ENCODE measurements around the gene ARFGEF3. TPM values are rescaled to one million over a fixed set of nuclear protein-coding genes. Genes with fewer than 3 reads are reported as not detected.

ARFGEF3 gene
- polyA plus RNA-seq, 1 donor from 2014 or later: not detected

DNA sequence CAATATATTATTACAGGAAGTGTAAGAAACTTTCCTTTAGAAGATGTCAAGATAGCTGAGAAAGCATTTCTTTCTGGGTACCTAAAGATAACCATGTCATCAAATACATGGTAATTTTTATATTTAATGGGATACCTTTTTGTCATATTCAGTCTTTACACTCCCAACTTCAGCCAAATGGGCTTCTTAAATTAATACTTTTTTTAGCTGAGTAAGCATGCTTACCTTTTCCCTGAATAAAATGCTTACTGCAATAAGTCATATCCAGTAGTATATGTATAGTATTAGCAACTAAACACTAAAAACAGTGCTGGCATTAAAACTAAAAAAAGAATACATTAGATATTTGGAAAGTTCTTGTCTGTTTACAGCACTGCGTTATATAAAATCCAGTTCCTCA, 74.0 kb downstream of the ARFGEF3 start:
- Mint-ChIP-seq H3K27ac (no peak overlapping the region), H3K4me3 (no peak overlapping the region), H3K27me3 (peaks cover 7% of the 10 kb centered on the region), H3K36me3 (no peaks in the 10 kb centered on the region), H3K4me1 (peaks cover 0 to 7% (median 2%) of the 10 kb centered on the region in 3 donors), H3K9me3 (no peaks in the 10 kb centered on the region)

DNA sequence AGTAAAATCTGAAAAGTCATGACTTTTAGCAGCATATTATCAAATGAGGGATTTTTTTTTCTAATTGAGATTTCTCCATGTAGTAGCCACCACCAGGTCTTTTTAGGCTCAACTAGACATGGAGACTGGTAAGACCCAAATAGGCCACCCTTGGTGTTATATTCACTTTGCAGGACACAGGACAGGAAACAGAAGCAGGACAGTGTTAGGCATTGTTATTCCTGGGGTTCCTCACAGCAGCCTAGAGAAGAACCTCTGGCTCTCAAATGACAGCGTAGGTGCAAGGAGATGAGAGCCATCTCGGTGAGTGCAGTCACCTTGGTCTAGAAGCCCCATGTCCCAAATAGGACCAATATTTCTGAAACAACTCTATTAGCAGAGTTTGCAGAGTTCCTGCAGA, 75.7 kb downstream of the ARFGEF3 start:
- no peaks in the 10 kb centered on the region for H3K36me3 Mint-ChIP-seq
- no peak overlapping the region for H3K4me3 Mint-ChIP-seq
- no peaks in the 10 kb centered on the region for H3K4me1 Mint-ChIP-seq
- H3K9me3 Mint-ChIP-seq: no peaks in the 10 kb centered on the region
- H3K27ac Mint-ChIP-seq: no peak overlapping the region
- peaks cover 7% of the 10 kb centered on the region for H3K27me3 Mint-ChIP-seq

DNA sequence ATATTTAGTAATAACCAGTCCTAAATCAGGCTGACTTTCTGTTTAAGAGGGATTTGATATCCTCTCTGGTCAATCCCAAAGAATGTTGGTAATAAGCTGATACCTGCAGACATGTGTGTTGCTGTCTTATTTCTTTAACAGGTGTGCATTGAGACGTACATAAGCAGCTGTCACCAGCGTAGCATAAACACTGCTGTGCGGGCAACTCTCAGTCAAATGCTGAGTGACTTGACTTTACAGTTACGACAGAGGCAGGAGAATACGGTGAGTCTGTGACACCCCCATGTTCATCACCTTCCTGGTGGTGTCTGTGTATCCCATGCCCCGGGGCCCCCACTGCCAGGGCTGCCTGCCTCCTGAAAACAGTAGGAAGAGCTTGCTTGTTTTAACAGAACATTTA, 76.6 kb downstream of the ARFGEF3 start:
- no peaks in the 10 kb centered on the region for H3K36me3 Mint-ChIP-seq
- peaks cover 12% of the 10 kb centered on the region for H3K27me3 Mint-ChIP-seq
- H3K9me3 Mint-ChIP-seq: peaks cover 0 to 1% (median 0%) of the 10 kb centered on the region in 3 donors
- no peaks in the 10 kb centered on the region for H3K4me1 Mint-ChIP-seq
- H3K27ac Mint-ChIP-seq: no peak overlapping the region
- H3K4me3 Mint-ChIP-seq: no peak overlapping the region

DNA sequence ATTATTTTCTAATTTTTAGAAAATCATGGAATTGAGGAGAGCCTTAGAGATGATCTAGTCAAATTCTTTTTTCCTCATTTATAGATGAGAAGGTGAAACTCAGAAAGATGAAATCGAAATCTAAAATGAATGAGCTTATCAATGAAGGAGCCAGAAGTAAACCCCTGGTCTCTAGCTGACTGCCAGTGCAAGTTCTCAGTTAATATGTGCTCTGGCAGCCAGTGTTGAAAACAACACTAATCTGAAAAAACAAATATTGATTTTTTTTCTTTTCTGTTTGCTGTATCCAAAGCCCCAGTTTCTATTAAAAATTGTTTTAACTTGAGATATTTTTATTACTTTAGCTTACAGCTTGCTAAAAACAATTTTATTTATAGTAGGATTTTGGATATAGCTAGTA, 78.0 kb downstream of the ARFGEF3 start:
- Mint-ChIP-seq H3K27me3 (peaks cover 12% of the 10 kb centered on the region), H3K27ac (no peak overlapping the region), H3K4me1 (no peaks in the 10 kb centered on the region), H3K4me3 (no peak overlapping the region), H3K9me3 (peaks cover 0 to 1% (median 0%) of the 10 kb centered on the region in 3 donors), H3K36me3 (no peaks in the 10 kb centered on the region)

DNA sequence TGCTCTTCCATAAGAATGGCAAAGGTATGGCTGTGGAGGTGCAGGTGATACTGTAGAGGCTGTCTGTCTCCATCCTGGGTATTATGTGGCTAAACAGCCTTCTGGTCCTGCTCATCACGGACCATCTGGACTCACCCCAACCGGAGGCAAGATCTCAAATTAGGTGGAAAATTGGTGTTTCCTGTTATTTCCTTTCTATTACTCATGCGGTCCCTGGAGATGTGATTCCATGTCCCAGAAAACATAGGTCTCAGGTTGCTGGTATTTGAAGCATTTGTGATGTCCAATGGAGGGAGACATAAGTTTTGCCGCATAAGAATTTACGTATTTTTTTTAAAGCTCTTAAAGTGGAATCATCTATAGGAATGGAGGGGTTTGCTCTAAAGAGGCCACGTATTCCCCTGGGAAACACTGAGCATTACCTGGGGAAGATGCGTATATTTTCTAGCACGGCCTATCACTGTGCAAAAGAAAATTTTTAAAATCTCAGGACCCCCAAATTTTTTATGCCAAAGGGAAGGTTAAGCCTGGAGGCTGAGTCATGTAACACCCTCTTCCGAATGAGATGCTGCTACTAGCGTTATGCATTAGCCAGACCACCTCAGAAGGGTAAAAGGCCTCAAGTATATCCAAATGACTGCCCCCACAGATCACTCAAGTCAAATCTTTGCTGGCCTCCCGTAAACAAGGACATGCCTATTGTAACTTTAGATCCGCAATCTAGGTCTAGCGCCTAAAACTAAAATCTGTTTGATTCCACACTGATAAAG, 78.9 kb downstream of the ARFGEF3 start:
- H3K4me1 Mint-ChIP-seq: no peaks in the 10 kb centered on the region
- H3K36me3 Mint-ChIP-seq: no peaks in the 10 kb centered on the region
- H3K4me3 Mint-ChIP-seq: no peak overlapping the region
- H3K9me3 Mint-ChIP-seq: peaks cover 0 to 1% (median 0%) of the 10 kb centered on the region in 3 donors
- H3K27me3 Mint-ChIP-seq: peaks cover 12% of the 10 kb centered on the region
- H3K27ac Mint-ChIP-seq: no peak overlapping the region

DNA sequence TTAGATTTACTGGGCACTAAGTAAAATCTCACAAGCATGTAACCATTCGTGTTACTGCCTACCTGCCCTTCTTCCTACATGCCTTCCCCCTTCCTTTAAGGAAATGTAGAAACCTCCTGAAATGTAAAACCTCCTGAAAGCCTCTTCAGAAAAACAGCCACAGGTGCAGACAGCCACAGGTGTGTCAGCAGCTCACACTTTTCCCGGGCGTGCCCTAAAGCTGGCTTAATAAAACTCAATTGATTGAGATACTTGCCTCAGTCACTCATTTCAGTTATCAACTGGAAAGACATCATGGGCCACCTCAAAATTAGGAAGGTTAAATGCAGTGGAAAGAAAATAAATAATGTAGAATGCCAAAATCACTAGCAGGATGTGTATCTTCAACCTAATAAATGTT, 79.6 kb downstream of the ARFGEF3 start:
- no peak overlapping the region for H3K27ac Mint-ChIP-seq
- peaks cover 0 to 1% (median 0%) of the 10 kb centered on the region in 3 donors for H3K9me3 Mint-ChIP-seq
- H3K36me3 Mint-ChIP-seq: no peaks in the 10 kb centered on the region
- H3K4me1 Mint-ChIP-seq: no peaks in the 10 kb centered on the region
- H3K27me3 Mint-ChIP-seq: peaks cover 12% of the 10 kb centered on the region
- no peak overlapping the region for H3K4me3 Mint-ChIP-seq

DNA sequence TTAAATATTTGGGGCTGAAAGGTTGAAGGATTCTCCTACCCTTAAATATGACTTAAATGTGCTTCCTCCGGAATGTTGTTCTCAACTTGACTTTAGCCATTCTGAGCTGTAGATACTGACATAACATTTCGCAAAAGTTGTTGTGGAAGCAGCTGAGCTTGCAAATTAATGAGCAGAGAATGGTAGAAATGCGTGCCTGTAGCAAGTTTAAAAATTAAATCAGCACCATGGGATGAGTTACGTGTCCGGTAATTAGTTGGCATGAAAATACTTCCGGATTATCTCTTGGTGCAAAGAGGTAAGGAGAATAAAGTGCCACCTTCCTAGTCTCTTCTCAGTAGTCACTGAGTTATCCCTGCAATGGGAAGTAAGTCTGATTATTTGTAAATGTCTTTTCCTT, 80.2 kb downstream of the ARFGEF3 start:
- H3K9me3 Mint-ChIP-seq: peaks cover 0 to 1% (median 0%) of the 10 kb centered on the region in 3 donors
- H3K4me1 Mint-ChIP-seq: no peaks in the 10 kb centered on the region
- H3K27ac Mint-ChIP-seq: peak overlapping the region in 1 of 3 donors; percentile 89
- H3K36me3 Mint-ChIP-seq: no peaks in the 10 kb centered on the region
- peaks cover 12% of the 10 kb centered on the region for H3K27me3 Mint-ChIP-seq
- H3K4me3 Mint-ChIP-seq: no peak overlapping the region

DNA sequence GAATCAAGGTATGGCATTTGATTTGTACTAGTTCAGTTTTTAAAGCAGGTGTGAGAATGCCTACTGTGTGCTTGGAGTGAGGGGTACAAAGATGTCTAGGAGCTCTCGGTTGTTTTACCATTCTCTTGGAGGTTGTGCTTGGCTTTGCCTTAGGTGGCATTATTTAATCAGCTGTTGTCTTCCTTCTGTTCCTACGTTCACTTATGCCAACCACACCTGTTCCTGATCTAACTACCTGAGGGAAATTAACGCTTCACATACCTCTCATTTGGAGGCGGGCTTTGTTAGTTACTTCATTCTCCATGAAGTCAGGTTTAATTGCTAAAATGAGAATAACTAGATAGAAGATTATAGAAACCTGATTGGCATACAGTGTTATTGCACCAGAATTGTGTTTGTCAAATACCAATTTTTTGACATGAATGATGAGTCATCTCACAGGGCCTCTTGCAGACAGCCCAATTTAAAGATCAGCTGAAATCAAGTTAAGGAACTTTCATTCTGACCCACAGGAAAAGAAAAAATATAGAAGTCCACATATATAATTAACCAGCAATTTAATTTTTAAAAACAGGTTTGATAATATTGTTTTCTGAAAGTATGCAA, 81.4 kb downstream of the ARFGEF3 start:
- peaks cover 0 to 1% (median 0%) of the 10 kb centered on the region in 3 donors for H3K9me3 Mint-ChIP-seq
- H3K36me3 Mint-ChIP-seq: no peaks in the 10 kb centered on the region
- H3K27me3 Mint-ChIP-seq: peaks cover 12% of the 10 kb centered on the region
- H3K27ac Mint-ChIP-seq: no peak overlapping the region
- H3K4me3 Mint-ChIP-seq: no peak overlapping the region
- no peaks in the 10 kb centered on the region for H3K4me1 Mint-ChIP-seq

DNA sequence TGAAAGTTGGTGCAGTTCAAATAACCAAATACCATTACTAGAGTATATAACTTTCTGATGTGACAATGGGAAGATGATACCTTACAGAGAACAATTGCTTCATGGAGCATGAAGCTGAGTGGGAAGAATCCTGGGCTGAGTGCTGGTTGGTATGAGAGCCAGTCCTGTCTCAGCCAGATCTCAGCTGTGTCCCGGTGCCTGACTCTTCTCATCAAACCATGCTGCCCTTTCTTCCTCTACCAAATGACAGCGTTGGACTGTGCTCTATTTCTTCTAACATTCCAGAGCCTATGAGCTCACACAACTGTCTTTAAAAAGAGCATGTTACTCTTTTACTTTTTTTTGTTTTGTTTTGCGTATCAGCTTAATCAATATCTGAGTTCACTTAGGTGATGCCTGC, 84.0 kb downstream of the ARFGEF3 start:
- Mint-ChIP-seq H3K27me3 (peaks cover 9% of the 10 kb centered on the region), H3K27ac (no peak overlapping the region), H3K9me3 (peaks cover 0 to 1% (median 0%) of the 10 kb centered on the region in 3 donors), H3K4me3 (no peak overlapping the region), H3K36me3 (no peaks in the 10 kb centered on the region), H3K4me1 (no peaks in the 10 kb centered on the region)

DNA sequence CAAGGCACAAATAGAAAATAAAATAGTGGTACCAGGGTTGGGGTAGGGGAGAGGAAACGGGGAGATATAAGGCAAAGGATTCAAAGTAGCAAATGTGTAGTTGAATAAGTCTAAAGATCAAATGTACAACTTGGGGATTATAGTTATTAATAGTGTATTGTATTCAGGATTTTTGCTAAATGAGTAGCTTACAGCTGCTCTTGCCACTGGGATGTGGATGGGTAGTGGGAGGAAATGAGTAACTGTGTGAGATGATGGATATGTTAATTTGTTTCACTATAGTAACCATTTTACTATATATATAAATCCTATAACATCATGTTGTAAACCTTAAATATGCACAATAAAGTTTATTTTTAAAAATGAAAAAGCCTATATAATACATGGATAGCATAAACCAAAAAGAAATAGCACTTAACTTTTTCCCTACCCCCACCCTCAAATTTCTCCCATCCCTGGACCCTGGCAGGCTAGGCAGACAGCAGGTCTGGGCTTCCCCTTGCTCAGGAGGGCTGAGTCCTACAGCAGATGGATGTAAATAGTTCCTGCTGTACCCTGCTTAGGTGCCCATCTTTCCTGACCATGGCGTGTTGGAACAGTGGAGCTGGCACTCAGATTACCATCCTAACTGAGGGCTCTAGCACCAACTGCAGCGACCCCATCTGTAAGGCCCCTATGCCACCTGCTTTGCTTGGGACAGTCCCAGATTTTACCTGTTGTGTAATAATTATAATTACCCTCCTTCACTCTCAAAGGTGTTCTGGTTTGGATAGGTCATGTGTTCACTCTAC, 85.1 kb downstream of the ARFGEF3 start:
- Mint-ChIP-seq H3K27me3 (peaks cover 14% of the 10 kb centered on the region), H3K27ac (no peak overlapping the region), H3K4me3 (peak overlapping the region in 1 of 4 donors; percentile 24), H3K36me3 (no peaks in the 10 kb centered on the region), H3K9me3 (peaks cover 0 to 1% (median 0%) of the 10 kb centered on the region in 3 donors), H3K4me1 (no peaks in the 10 kb centered on the region)

DNA sequence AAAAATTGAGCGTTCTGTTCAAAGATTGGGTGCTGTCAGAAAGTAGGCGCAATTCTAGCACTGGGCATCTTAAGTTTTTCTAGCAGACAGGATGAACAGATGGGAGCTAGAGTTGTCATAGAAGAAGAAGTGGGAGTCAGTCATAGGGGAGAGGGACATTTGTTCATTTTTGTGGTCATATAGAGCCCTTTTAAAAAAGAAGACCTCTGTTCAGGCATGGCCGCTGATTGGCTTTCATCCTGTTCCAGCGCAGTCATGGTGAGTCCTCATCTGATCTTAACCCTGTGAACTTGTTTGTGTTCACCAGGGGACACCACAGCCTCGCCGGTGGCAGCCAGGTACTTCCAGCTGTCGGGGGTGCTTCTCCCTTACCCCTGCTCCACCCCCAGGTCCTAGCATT, 86.3 kb downstream of the ARFGEF3 start:
- Mint-ChIP-seq H3K27me3 (peaks cover 5% of the 10 kb centered on the region), H3K27ac (no peak overlapping the region), H3K4me3 (no peak overlapping the region), H3K9me3 (peaks cover 0 to 1% (median under 1%) of the 10 kb centered on the region in 3 donors), H3K4me1 (no peaks in the 10 kb centered on the region), H3K36me3 (no peaks in the 10 kb centered on the region)

DNA sequence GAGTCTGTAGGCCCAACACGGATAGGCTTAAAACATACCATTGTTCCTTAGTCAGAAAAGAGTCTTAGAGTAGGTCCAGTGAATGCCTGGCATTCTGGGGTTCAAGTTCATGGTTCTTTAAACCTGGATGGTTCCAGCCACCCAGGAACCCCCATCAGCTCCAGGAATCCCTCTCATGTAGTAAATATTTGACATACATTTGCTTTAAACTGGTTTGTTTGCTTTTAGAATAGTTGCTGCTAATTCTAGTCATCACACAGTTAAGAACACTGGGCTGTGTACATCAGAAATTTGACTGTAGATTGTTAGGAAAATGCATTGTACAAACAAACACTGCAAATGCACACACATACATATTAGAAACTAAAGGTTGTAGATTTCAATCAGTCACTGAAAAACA, 87.1 kb downstream of the ARFGEF3 start:
- H3K4me3 Mint-ChIP-seq: no peak overlapping the region
- no peaks in the 10 kb centered on the region for H3K36me3 Mint-ChIP-seq

DNA sequence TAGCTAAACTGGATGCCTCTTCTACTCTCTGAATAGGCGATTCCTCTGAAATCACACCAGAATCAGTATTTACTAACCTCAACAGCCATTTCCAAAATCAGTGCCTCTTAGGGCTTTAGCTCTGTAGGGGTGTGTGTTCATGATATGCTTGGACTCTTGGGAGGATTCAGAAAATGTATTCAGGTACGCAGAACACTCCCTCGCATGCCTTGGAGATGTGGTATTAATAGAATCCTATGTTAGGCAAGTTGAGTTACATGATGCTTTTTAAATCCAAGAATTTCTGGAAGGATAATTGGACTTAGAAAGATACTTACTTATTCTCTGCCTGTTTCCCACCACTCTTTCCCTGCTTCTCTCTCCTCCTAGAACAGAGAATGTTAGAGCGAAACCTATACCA, 88.3 kb downstream of the ARFGEF3 start:
- Mint-ChIP-seq H3K27ac (no peak overlapping the region), H3K36me3 (no peaks in the 10 kb centered on the region), H3K4me3 (no peak overlapping the region), H3K4me1 (no peaks in the 10 kb centered on the region), H3K9me3 (peaks cover 0 to 1% (median 0%) of the 10 kb centered on the region in 3 donors), H3K27me3 (peaks cover 4% of the 10 kb centered on the region)

More for the DNA sequence above, 87.1 kb downstream of the ARFGEF3 start:
- Mint-ChIP-seq H3K27me3 (peaks cover 4% of the 10 kb centered on the region), H3K9me3 (peaks cover 0 to 1% (median 0%) of the 10 kb centered on the region in 3 donors), H3K27ac (no peak overlapping the region), H3K4me1 (no peaks in the 10 kb centered on the region)

DNA sequence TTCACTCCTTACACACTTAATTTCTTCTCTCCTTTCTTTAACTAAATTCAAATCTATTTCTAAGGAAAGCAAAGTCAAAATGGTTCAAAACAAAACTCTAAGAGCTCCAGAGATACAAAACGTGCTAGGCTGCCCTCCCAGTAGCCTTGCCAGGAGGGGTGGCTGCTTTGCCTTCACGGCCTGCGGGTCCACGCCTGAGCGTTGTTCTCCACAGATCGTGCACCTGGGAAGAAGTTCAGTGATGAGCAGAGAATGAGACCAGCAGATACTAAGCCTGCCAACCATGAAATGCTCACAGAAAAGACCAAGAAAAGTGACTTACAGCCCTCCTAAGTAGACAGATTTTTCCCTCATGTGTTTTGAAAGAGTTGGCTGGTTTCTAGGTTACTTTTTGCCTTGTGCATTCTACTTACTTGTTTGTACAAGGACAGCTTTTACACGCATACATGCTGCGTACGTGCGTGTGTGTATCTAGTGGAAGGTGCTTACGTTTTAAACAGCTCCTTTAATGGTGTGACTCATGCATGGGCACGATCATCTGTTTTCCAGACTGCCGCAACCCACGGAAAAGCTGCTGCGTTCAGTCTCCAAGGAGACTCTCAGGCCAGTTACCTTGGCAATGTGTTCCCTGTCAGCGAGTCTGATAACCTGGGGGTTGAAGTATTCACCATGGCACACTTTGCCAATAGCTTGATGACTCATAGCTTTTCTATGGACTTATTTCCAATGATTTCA, 88.9 kb downstream of the ARFGEF3 start:
- Mint-ChIP-seq H3K27me3 (peaks cover 6% of the 10 kb centered on the region), H3K9me3 (peaks cover 0 to 1% (median 0%) of the 10 kb centered on the region in 3 donors), H3K36me3 (no peaks in the 10 kb centered on the region), H3K4me1 (no peaks in the 10 kb centered on the region), H3K27ac (no peak overlapping the region), H3K4me3 (no peak overlapping the region)

DNA sequence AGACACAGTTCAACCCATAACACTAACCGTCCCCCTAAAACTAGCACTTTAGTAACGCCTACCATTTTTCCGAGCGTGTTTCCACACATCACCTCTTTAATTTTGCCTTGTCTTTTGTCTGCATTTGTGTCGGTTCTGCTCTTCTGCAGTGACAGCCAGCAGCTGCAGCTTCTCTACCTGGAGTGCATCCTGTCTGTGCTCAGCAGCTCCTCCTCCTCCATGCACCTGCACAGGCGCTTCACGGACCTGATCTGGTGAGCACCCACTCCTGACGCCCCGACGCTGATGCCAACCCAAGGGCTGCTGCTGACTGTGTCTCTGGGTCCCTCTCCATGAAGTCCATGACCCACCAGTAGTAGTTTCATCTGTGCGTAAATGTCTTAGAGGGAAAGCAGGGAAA, 92.0 kb downstream of the ARFGEF3 start:
- Mint-ChIP-seq H3K9me3 (peaks cover 0 to 1% (median 0%) of the 10 kb centered on the region in 3 donors), H3K27ac (no peak overlapping the region), H3K27me3 (peaks cover 6% of the 10 kb centered on the region), H3K4me3 (no peak overlapping the region), H3K36me3 (no peaks in the 10 kb centered on the region), H3K4me1 (no peaks in the 10 kb centered on the region)

Measured in IgD-negative memory B cell (primary cell).